ENCODE results near the gene CHFR. TPM values are rescaled to one million over a fixed set of nuclear protein-coding genes. Genes with fewer than 3 reads are reported as not detected.

CHFR gene
- total and polyA plus RNA-seq, 2 of the 4 experiments (the other 2 are of a cell fraction): 13.4 to 35.3 TPM

DNA sequence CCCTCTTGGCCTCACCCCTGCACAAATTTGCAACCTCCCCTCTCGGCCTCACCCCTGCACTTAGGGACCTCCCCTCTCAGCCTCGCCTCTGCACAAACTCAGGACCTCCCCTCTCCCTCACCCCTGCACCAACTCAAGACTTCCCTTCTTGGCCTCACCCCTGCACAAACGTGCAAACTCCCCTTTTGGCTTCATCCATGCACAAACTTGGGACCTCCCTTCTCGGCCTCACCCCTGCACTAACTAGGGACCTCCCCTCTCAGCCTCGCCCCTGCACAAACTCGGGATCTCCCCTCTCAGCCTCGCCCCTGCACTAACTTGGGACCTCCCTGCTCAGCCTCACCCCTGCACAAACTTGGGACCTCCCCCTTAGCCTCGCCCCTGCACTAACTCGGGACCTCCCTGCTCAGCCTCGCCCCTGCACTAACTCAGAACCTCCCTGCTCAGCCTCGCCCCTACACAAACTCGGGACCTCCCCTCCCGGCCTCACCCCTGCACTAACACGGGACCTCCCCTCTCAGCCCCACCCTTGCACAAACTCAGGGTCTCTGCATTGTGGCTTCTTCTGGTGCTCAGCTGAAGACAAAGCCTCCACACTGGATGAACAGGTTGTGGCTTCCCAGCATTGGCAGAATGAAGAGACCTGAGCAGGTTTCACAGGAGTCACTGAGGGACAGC is 47.7 kb downstream of the CHFR start:
- no peak overlapping the region for H2AK9ac ChIP-seq (replicated peaks; ENCODE audit: low read depth, low read length, poor library complexity)
- no peak for TF ChIP-seq MAZ (IDR thresholded peaks at IDR 0.05; ENCODE audit: borderline replicate concordance, low read depth, low read length)
- TF ChIP-seq CEBPB (IDR thresholded peaks at IDR 0.05; ENCODE audit: low read depth, low read length): no peak
- no peak for TF ChIP-seq FOS (IDR thresholded peaks at IDR 0.05; ENCODE audit: low read depth, low read length)
- TF ChIP-seq RAD21 (IDR thresholded peaks at IDR 0.05; ENCODE audit: low read length): no peak
- TF ChIP-seq, protein P1, sequence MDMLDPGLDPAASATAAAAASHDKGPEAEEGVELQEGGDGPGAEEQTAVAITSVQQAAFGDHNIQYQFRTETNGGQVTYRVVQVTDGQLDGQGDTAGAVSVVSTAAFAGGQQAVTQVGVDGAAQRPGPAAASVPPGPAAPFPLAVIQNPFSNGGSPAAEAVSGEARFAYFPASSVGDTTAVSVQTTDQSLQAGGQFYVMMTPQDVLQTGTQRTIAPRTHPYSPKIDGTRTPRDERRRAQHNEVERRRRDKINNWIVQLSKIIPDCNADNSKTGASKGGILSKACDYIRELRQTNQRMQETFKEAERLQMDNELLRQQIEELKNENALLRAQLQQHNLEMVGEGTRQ (IDR thresholded peaks at IDR 0.05; ENCODE audit: low read depth, low read length): no peak
- TF ChIP-seq MAFK (IDR thresholded peaks at IDR 0.05; ENCODE audit: low read depth, low read length): no peak
- TF ChIP-seq BHLHE40 (IDR thresholded peaks at IDR 0.05; ENCODE audit: low read depth, low read length): no peak
- TF ChIP-seq RFX5 (IDR thresholded peaks at IDR 0.05; ENCODE audit: low read depth, low read length): no peak
- TF ChIP-seq NFE2L2 (IDR thresholded peaks at IDR 0.05; ENCODE audit: low read depth, low read length): no peak
- no peak for TF ChIP-seq POLR2A (IDR thresholded peaks at IDR 0.05; ENCODE audit: low read depth, low read length)
- TF ChIP-seq RCOR1 (IDR thresholded peaks at IDR 0.05; ENCODE audit: insufficient replicate concordance, low read length): no peak
- TF ChIP-seq SMC3 (IDR thresholded peaks at IDR 0.05; ENCODE audit: low read depth, low read length): no peak
- TF ChIP-seq, protein P2, sequence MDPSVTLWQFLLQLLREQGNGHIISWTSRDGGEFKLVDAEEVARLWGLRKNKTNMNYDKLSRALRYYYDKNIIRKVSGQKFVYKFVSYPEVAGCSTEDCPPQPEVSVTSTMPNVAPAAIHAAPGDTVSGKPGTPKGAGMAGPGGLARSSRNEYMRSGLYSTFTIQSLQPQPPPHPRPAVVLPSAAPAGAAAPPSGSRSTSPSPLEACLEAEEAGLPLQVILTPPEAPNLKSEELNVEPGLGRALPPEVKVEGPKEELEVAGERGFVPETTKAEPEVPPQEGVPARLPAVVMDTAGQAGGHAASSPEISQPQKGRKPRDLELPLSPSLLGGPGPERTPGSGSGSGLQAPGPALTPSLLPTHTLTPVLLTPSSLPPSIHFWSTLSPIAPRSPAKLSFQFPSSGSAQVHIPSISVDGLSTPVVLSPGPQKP (IDR thresholded peaks at IDR 0.05; ENCODE audit: borderline replicate concordance, low read depth, low read length): no peak

More for the DNA sequence above, 47.7 kb downstream of the CHFR start:
- no TSS peak for BruUV-seq (replicated peaks)
- in situ Hi-C loops (cut with MboI; ENCODE audit: low sequenced_read_pairs): no loop called here
- H2BK120ac ChIP-seq (ENCODE audit: low read depth, low read length): no peak overlapping the region
- no peaks in the 10 kb centered on the region; the same call in 1 of the 2 replicates for H3K9me1 ChIP-seq (ENCODE audit: insufficient read depth, low read length)
- H3K4me1 ChIP-seq (ENCODE audit: control insufficient read depth, insufficient read depth, low read length): no peaks in the 10 kb centered on the region
- no peak overlapping the region for H3K56ac ChIP-seq (ENCODE audit: extremely low read depth, insufficient read depth, low read length)
- H4K8ac ChIP-seq (ENCODE audit: low read depth in 2 of 2, low read length in 2 of 2): no peak overlapping the region
- H3K4me2 ChIP-seq (ENCODE audit: low read depth, low read length): no peak overlapping the region
- peaks cover 47% of the 10 kb centered on the region for H3K36me3 ChIP-seq (ENCODE audit: control insufficient read depth, insufficient read depth, low read length)
- no peak for ATAC-seq (ENCODE audit: low read depth)
- WGBS, 2 experiments (ENCODE audit: extremely low coverage in 2 of 2, insufficient read length in 1 of 2): 91% methylated on average over 8 of the region's 14 CpGs; no CpG with 5 or more reads in 1 of the 2 experiments
- H3K4ac ChIP-seq (ENCODE audit: low read depth, low read length): no peak overlapping the region
- H3K27me3 ChIP-seq (ENCODE audit: control insufficient read depth, insufficient read depth, low read length): no peaks in the 10 kb centered on the region
- 0 out of 4 replicates have a peak, but pooled peaks cover 0 to 5% of the 10 kb centered on the region in 2 experiments for H3K79me1 ChIP-seq (ENCODE audit: low read depth in 1 of 2, low read length in 2 of 2)
- no peaks in the 10 kb centered on the region for H3K9me3 ChIP-seq (ENCODE audit: control insufficient read depth, insufficient read depth, low read length)
- no peak overlapping the region for H2AK5ac ChIP-seq (ENCODE audit: low read depth, low read length)
- H2BK20ac ChIP-seq (ENCODE audit: low read depth, low read length): no peak overlapping the region
- no peak overlapping the region for H2AFZ ChIP-seq (replicated peaks; ENCODE audit: low read length, poor library complexity)
- H4K5ac ChIP-seq (ENCODE audit: low read depth, low read length): no peak overlapping the region
- dilution Hi-C loops (cut with HindIII; ENCODE audit: low sequenced_read_pairs, unreplicated experiment): no loop called here
- no peak overlapping the region for H3K14ac ChIP-seq (replicated peaks; ENCODE audit: low read depth, low read length)
- H4K20me1 ChIP-seq (ENCODE audit: insufficient read depth, low read length): no peaks in the 10 kb centered on the region; the same call in none of the 2 replicates
- no peak overlapping the region for H4K91ac ChIP-seq (ENCODE audit: insufficient read depth, low read depth, low read length)
- intact Hi-C loops (cut with micrococcal nuclease): no loop called here
- ChIA-PET POLR2A (ENCODE audit: unreplicated experiment) (no interaction called here), CTCF (no interaction called here)
- no peak overlapping the region for H3K9ac ChIP-seq (ENCODE audit: low read depth, low read length)
- H3K18ac ChIP-seq (ENCODE audit: low read depth, low read length): no peak overlapping the region
- no peak overlapping the region for H3K4me3 ChIP-seq (ENCODE audit: insufficient read depth, low read depth, low read length)
- DNase-seq: no peak
- no peak overlapping the region for H2BK15ac ChIP-seq (ENCODE audit: low read depth, low read length)
- no peak overlapping the region for H2BK5ac ChIP-seq (ENCODE audit: low read depth, low read length, poor library complexity, severe bottlenecking)
- H3K23ac ChIP-seq (ENCODE audit: low read depth, low read length): no peak overlapping the region
- no peak overlapping the region for H3K27ac ChIP-seq (ENCODE audit: insufficient read depth, low read length)
